HEK293T (cell line): ENCODE measurements around the gene LYRM9.

Source experiments
- ARNT ChIP-seq: fragments of 450-650 bp; IDR thresholded peaks from 2 replicates; pipeline ENCODE4 v1.6.1; 2017; ENCODE audit warnings: mild to moderate bottlenecking
- BHLHE40 ChIP-seq: fragments of 450-650 bp; IDR thresholded peaks from 2 replicates; pipeline ENCODE4 v1.6.1; 2016; ENCODE audit warnings: mild to moderate bottlenecking, moderate library complexity, borderline replicate concordance
- CTBP1 ChIP-seq: fragments of 450-650 bp; IDR thresholded peaks from 2 replicates; pipeline ENCODE4 v1.6.1; 2016; ENCODE audit warnings: borderline replicate concordance
- ELF4 ChIP-seq: fragments of 450-650 bp; IDR thresholded peaks from 2 replicates; pipeline ENCODE4 v1.6.1; 2017; ENCODE audit warnings: antibody characterized with exemption
- FOXA1 ChIP-seq: fragments of 450-650 bp; IDR thresholded peaks from 2 replicates; pipeline ENCODE4 v1.6.1; 2016; ENCODE audit warnings: mild to moderate bottlenecking
- FOXK2 ChIP-seq: fragments of 450-650 bp; IDR thresholded peaks from 2 replicates; pipeline ENCODE4 v1.6.1; 2016; ENCODE audit warnings: mild to moderate bottlenecking
- FOXM1 ChIP-seq: fragments of 450-650 bp; IDR thresholded peaks from 2 replicates; pipeline ENCODE4 v1.6.1; 2017; ENCODE audit warnings: mild to moderate bottlenecking, borderline replicate concordance
- HDGF ChIP-seq: fragments of 450-650 bp; IDR thresholded peaks from 2 replicates; pipeline ENCODE4 v1.6.1; 2017; ENCODE audit warnings: antibody characterized with exemption, borderline replicate concordance
- NFRKB ChIP-seq: fragments of 450-650 bp; IDR thresholded peaks from 2 replicates; pipeline ENCODE4 v1.6.1; 2016; ENCODE audit warnings: mild to moderate bottlenecking, moderate library complexity
- SP1 ChIP-seq: fragments of 450-650 bp; IDR thresholded peaks from 2 replicates; pipeline ENCODE4 v1.6.1; 2017
- SUZ12 ChIP-seq: fragments of 450-650 bp; IDR thresholded peaks from 2 replicates; pipeline ENCODE4 v1.6.1; 2016; ENCODE audit warnings: mild to moderate bottlenecking
- TARDBP ChIP-seq: fragments of 450-650 bp; IDR thresholded peaks from 2 replicates; pipeline ENCODE4 v1.6.1; 2016
- ZNF384 ChIP-seq: fragments of 450-650 bp; IDR thresholded peaks from 2 replicates; pipeline ENCODE4 v1.6.1; 2016
- TF ChIP-seq, protein P1 (sequence below): fragments of 450-650 bp; IDR thresholded peaks from 2 replicates; pipeline ENCODE4 v1.6.1; 2016

DNA sequence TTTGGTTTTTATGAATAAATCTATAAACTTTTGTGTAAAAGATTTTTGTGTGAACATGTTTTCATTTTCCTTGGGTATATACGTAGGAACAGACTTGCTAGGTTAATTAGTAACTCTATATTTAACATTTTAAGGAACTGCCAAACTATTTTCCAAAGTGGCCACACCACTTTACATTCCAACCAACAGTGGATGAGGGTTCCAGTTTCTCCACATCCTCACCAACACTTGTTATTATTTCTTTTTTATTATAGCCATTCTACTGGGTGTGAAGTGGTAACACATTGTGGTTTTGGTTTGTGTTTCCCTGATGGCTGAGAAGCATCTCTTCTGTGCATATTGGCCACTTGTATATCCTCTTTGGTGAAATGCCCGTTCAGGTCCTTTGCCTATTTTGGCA lies 20.0 kb downstream of the LYRM9 start:
- no peak for TF ChIP-seq FOXM1
- TF ChIP-seq TARDBP: no peak
- TF ChIP-seq ZNF384: no peak
- no peak for TF ChIP-seq ELF4
- TF ChIP-seq BHLHE40: no peak
- TF ChIP-seq NFRKB: no peak
- TF ChIP-seq SUZ12: no peak
- TF ChIP-seq FOXA1: no peak
- TF ChIP-seq FOXK2: no peak
- TF ChIP-seq, protein P1, sequence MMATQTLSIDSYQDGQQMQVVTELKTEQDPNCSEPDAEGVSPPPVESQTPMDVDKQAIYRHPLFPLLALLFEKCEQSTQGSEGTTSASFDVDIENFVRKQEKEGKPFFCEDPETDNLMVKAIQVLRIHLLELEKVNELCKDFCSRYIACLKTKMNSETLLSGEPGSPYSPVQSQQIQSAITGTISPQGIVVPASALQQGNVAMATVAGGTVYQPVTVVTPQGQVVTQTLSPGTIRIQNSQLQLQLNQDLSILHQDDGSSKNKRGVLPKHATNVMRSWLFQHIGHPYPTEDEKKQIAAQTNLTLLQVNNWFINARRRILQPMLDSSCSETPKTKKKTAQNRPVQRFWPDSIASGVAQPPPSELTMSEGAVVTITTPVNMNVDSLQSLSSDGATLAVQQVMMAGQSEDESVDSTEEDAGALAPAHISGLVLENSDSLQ: no peak
- TF ChIP-seq CTBP1: no peak
- no peak for TF ChIP-seq SP1
- no peak for TF ChIP-seq HDGF
- no peak for TF ChIP-seq ARNT
